Muscle of leg (tissue), 11 donors: ENCODE measurements around the gene SLC16A12. TPM values are rescaled to one million over a fixed set of nuclear protein-coding genes. Genes with fewer than 3 reads are reported as not detected.

Experiments
- DNase-seq: peaks from one replicate; pipeline ENCODE4 v3.0.0; 2013
- H3K27ac ChIP-seq: one replicate; pipeline ENCODE4 v1.5.1; 2013; ENCODE audit warnings: mild to moderate bottlenecking, low read length, control low read depth
- H3K27me3 ChIP-seq: one replicate; pipeline ENCODE4 v1.6.1; 2013; ENCODE audit warnings: low read length; ENCODE audit not compliant: control insufficient read depth, insufficient read depth
- H3K36me3 ChIP-seq: one replicate; pipeline ENCODE4 v1.6.1; 2013; ENCODE audit warnings: low read length; ENCODE audit not compliant: control insufficient read depth, insufficient read depth
- H3K4me1 ChIP-seq: one replicate; pipeline ENCODE4 v1.6.1; 2013; ENCODE audit warnings: low read length; ENCODE audit not compliant: control insufficient read depth, insufficient read depth
- H3K4me3 ChIP-seq: one replicate; pipeline ENCODE4 v1.5.1; 2013; ENCODE audit warnings: low read length, control low read depth
- H3K9me3 ChIP-seq: replicated peaks from 2 replicates; pipeline ENCODE4 v1.6.1; 2013; ENCODE audit warnings: low read depth, low read length; ENCODE audit not compliant: control insufficient read depth
- whole genome bisulfite sequencing: methylation state at CpG from one replicate; pipeline ENCODE4 v1.1.5; 2013; ENCODE audit warnings: missing lambda C conversion rate; ENCODE audit not compliant: insufficient coverage; 5-methylcytosine and 5-hydroxymethylcytosine counted together
- polyA plus RNA-seq, 8 donors: library from polyadenylated mRNA; unstranded; fragments of 120-200 nt; gene quantifications; one replicate each; pipeline versions ENCODE4 v1.2.1 to v1.2.3, GENCODE V29; 2013; ENCODE audit warnings: inconsistent platforms in 1 of 8, low replicate concordance in 1 of 8; ENCODE audit not compliant: insufficient read length in 8 of 8, insufficient read depth in 1 of 8
- total RNA-seq: library from RNA; stranded (reverse); fragments of 120-200 nt; gene quantifications from one replicate; pipeline ENCODE4 v1.2.4, GENCODE V29; 2013

SLC16A12 gene
- total and polyA plus RNA-seq, 9 donors: 0.67 to 2.3 (median 1.5) TPM

- Histone ChIP-seq H3K4me1 (no peaks in the 10 kb centered on the region), H3K4me3 (no peak overlapping the region), H3K27me3 (no peaks in the 10 kb centered on the region), H3K36me3 (no peaks in the 10 kb centered on the region), H3K9me3 (no peaks in the 10 kb centered on the region), H3K27ac (no peak overlapping the region)
- WGBS: no CpG with 5 or more reads among the region's 4 CpGs
- DNase-seq: no peak
Measured at GRCh38 chr10:89427629-89428028, 107.8 kb downstream of the SLC16A12 start.

DNA sequence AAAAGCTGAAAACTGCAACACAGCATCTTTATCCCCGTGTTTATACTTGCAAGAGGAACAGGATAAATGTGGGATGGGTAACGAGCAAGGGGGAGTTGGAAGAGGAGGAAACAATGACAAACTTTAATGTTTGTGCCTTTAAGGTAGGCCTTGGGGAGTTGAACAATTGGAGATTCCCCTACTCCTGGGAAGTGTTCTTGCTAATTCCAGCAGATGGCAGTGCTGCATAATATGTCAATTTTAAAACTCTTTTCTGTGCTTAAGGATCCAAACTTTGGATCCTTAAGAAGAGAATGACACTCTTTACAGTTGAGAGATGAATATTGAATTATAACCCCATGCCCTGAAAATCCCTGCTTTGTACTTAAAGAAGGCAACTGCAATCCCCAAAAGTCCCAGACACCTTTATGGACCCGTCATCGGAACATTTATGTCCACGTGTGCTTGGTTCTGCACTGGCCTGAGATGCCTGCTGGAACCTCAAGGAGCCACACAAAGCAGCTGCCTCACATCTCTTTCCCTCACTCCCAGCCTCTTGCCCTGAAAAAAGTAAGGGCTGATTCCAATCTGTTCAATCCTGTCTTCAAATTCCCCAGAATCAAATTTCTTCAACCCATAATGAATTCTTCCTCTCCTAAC lies 109.0 kb downstream of the SLC16A12 start:
- H3K4me1 ChIP-seq: no peaks in the 10 kb centered on the region
- WGBS: 79% methylated on average over 3 of the region's 5 CpGs
- DNase-seq: peak; percentile 78
- H3K4me3 ChIP-seq: no peak overlapping the region
- H3K27ac ChIP-seq: no peak overlapping the region
- peaks cover 3% of the 10 kb centered on the region for H3K36me3 ChIP-seq
- no peaks in the 10 kb centered on the region for H3K27me3 ChIP-seq
- H3K9me3 ChIP-seq: no peaks in the 10 kb centered on the region

GRCh38 chr10:89425000-89425399 lies 110.4 kb downstream of the SLC16A12 start:
- no CpG with 5 or more reads among the region's 5 CpGs for WGBS
- H3K4me3 ChIP-seq: no peak overlapping the region

GRCh38 chr10:89421018-89421476 lies 114.3 kb downstream of the SLC16A12 start:
- DNase-seq: no peak

More at GRCh38 chr10:89425000-89425399, 110.4 kb downstream of the SLC16A12 start:
- H3K4me1 ChIP-seq: no peaks in the 10 kb centered on the region
- no peaks in the 10 kb centered on the region for H3K9me3 ChIP-seq
- no peaks in the 10 kb centered on the region for H3K27me3 ChIP-seq
- H3K27ac ChIP-seq: no peak overlapping the region
- DNase-seq: no peak
- peaks cover 11% of the 10 kb centered on the region for H3K36me3 ChIP-seq

DNA sequence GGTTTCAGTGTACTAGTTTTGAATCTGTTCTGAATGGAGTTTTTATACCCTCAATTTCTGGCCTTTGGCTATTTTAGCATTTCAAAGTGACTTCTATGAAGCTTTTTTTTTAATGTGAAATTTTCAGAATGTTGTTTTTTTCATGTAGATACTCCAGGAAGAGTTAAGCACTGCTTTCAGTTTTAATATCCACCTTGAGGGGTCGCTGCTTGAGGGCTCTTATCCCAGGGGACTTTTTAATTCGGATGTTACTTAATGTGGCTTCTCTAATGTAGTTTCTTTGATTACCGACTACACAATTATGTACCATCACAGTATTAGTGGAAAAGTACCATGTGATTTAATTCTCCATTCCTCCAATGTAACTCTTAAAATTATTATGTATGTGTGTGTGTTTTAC lies 115.8 kb downstream of the SLC16A12 start:
- WGBS: no CpG with 5 or more reads among the region's 3 CpGs
- Histone ChIP-seq H3K9me3 (no peaks in the 10 kb centered on the region), H3K27ac (no peak overlapping the region), H3K4me1 (peaks cover 12% of the 10 kb centered on the region), H3K4me3 (no peak overlapping the region), H3K36me3 (peaks cover 22% of the 10 kb centered on the region), H3K27me3 (no peaks in the 10 kb centered on the region)
- peak; percentile 26 for DNase-seq

More at GRCh38 chr10:89421018-89421476, 114.3 kb downstream of the SLC16A12 start:
- H3K36me3 ChIP-seq: peaks cover 22% of the 10 kb centered on the region
- WGBS: 73% methylated on average over 2 of the region's 2 CpGs
- H3K27me3 ChIP-seq: no peaks in the 10 kb centered on the region
- H3K4me1 ChIP-seq: peaks cover 8% of the 10 kb centered on the region
- H3K9me3 ChIP-seq: no peaks in the 10 kb centered on the region
- no peak overlapping the region for H3K27ac ChIP-seq
- H3K4me3 ChIP-seq: no peak overlapping the region

DNA sequence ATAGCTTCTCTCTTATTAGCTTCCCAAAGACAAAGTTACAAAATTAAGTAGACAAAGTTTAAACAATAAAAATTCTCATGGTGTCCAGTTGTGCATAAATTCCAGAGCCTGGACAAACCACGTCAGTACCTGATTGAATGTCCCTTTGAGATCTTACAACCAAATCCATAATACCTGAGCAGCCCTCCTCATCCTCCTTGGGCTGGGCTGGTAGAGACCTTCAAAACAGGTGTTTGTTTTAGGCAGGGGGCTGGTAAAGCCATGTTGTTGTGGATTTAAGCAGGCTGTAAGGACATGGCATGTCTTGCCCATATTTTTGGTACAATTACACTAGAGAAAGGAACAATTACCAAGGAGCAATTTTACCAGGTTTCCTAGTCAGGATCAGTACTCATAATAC lies 118.9 kb downstream of the SLC16A12 start:
- H3K27me3 ChIP-seq: no peaks in the 10 kb centered on the region
- DNase-seq: no peak
- whole genome bisulfite sequencing: no CpG with 5 or more reads among the region's 1 CpG
- H3K27ac ChIP-seq: no peak overlapping the region
- peaks cover 25% of the 10 kb centered on the region for H3K36me3 ChIP-seq
- H3K4me3 ChIP-seq: no peak overlapping the region
- H3K4me1 ChIP-seq: peaks cover 19% of the 10 kb centered on the region
- no peaks in the 10 kb centered on the region for H3K9me3 ChIP-seq

DNA sequence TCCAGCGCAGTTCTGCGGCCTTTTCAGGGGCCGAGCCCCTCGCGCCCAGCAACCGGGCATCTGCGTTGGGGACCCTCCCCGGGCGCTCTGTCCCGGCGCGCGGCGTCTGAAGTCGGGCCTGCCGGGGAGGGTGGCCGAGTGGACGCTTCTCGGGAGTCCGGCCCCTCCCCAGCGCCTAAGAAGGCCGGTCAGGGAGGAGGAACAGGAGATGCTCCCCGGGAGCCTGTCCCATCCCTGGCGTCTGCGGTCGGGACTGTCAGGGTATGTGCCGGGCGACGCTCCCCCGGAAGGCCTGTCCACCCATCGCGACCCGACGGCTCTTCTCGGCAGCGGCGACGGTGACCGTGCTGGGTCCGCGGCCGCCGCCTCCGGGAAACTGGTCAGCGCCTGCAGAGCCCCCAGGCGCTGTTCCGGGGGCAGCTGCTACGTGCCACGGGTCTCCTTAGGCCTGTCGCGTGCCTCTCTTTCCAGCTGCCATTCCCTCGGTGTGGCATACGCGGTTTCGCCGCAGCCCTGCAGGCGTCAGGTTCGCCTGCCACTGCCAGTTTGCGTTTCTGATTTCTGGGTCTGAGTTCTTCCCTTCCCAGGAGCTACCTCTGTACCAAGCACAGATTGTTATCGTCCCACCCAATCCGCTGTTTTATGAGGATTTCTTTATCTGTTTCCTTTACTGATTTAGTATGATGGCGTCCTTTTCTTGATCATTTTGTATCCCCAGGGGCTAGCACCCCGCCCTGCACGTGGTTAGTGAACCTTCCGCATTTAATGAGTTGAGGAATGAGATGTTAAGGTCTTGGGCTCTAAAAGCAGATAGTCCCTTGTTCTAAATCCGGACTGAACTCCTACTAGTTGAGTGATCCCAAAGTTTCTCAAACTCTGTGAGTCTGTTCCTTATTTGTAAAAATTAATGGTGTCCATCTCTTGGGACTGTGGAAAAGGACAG lies 120.2 kb downstream of the SLC16A12 start:
- peak; percentile 73 for DNase-seq
- Histone ChIP-seq H3K9me3 (no peaks in the 10 kb centered on the region), H3K4me1 (peaks cover 19% of the 10 kb centered on the region), H3K27ac (peak overlapping the region; percentile 99), H3K36me3 (peaks cover 17% of the 10 kb centered on the region), H3K27me3 (no peaks in the 10 kb centered on the region), H3K4me3 (peak overlapping the region; percentile 95)
- under 1% methylated on average over 56 of the region's 66 CpGs for WGBS

- H3K4me1 ChIP-seq: peaks cover 19% of the 10 kb centered on the region
- no peaks in the 10 kb centered on the region for H3K9me3 ChIP-seq
- 0% methylated on average over 41 of the region's 48 CpGs for WGBS
- peaks cover 17% of the 10 kb centered on the region for H3K36me3 ChIP-seq
- no peaks in the 10 kb centered on the region for H3K27me3 ChIP-seq
- peak within 1 kb of the TSS; percentile 99 for H3K27ac ChIP-seq
- peak; percentile 91 for DNase-seq
- H3K4me3 ChIP-seq: peak within 1 kb of the TSS; percentile 95
Measured at GRCh38 chr10:89414146-89414878, 121.1 kb downstream of the SLC16A12 start, which contains the start of gene IFIT5. Gene IFIT5, plus strand, starts transcription at chr10:89414568. Its CDS starts 231 bp downstream, at chr10:89414799.

- WGBS: no CpG with 5 or more reads among the region's 7 CpGs
- Histone ChIP-seq H3K27ac (peak overlapping the region; percentile 99), H3K36me3 (peaks cover 17% of the 10 kb centered on the region), H3K27me3 (no peaks in the 10 kb centered on the region), H3K4me3 (peak overlapping the region; percentile 95), H3K4me1 (peaks cover 19% of the 10 kb centered on the region), H3K9me3 (no peaks in the 10 kb centered on the region)
- DNase-seq: no peak
Measured at GRCh38 chr10:89413398-89413912, 121.9 kb downstream of the SLC16A12 start.
